Lower lobe of right lung (tissue), 2 donors: Measurements from ENCODE around the gene KCTD14. TPM values are rescaled to one million over a fixed set of nuclear protein-coding genes. Genes with fewer than 3 reads are reported as not detected.
"Not testable (repeated sequence)": the region's sequence is repeated elsewhere in the genome, so short reads cannot be mapped to it uniquely, and the experiment has no call there.

ENCODE experiments used
- ATAC-seq, 2 donors: fragments of 200-7000 bp; cut with Tn5 transposase; one replicate each; pipeline ENCODE4 v1.9.1; 2020 to 2022; ENCODE audit warnings: mild to moderate bottlenecking in 2 of 2, moderate library complexity in 2 of 2
- DNase-seq: peaks from one replicate; pipeline ENCODE4 v3.0.0-alpha.2; 2020
- H3K27ac ChIP-seq: fragments of 200-600 bp; one replicate; pipeline ENCODE4 v1.8.0; 2022
- H3K27me3 ChIP-seq: fragments of 200-600 bp; one replicate; pipeline ENCODE4 v1.8.0; 2022; ENCODE audit warnings: low read depth
- H3K36me3 ChIP-seq: fragments of 200-600 bp; one replicate; pipeline ENCODE4 v1.8.0; 2022; ENCODE audit warnings: mild to moderate bottlenecking
- H3K4me1 ChIP-seq: fragments of 200-600 bp; one replicate; pipeline ENCODE4 v1.8.0; 2022
- H3K4me3 ChIP-seq: fragments of 200-600 bp; one replicate; pipeline ENCODE4 v1.8.0; 2022; ENCODE audit warnings: mild to moderate bottlenecking
- H3K9me3 ChIP-seq: fragments of 200-600 bp; one replicate; pipeline ENCODE4 v1.8.0; 2022
- intact Hi-C: fragments of 100-400 bp; cut with DNase I; formaldehyde crosslinking; loops from one replicate; pipeline ENCODE4 v1.11.0; 2022
- total RNA-seq: library from RNA; stranded (reverse); fragmentation: NEBNext Ultra II Directional; extraction: Animal tissue kit (Norgen Biotek cat#: 25700); gene quantifications from one replicate; pipeline ENCODE4 v1.2.1, GENCODE V29; 2021
- TF ChIP-seq, protein P1 (sequence below): fragments of 200-600 bp; IDR thresholded peaks from one replicate; pipeline ENCODE4 v1.8.0; 2022; ENCODE audit warnings: antibody characterized with exemption, mild to moderate bottlenecking
- donor health status: DM: no; HTN: yes; CAD: no; lungs with severe emphysema.

The KCTD14 gene
- total RNA-seq, 1 donor from 2014 or later: 12.3 TPM

- peaks cover 25% of the 10 kb centered on the region for H3K4me1 ChIP-seq
- intact Hi-C loops: no loop called here
- no peaks in the 10 kb centered on the region for H3K27me3 ChIP-seq
- H3K36me3 ChIP-seq: peaks cover 24% of the 10 kb centered on the region
- ATAC-seq (no peak), DNase-seq (no peak)
- H3K4me3 ChIP-seq: peak overlapping the region; percentile 74
- TF ChIP-seq, protein P1, sequence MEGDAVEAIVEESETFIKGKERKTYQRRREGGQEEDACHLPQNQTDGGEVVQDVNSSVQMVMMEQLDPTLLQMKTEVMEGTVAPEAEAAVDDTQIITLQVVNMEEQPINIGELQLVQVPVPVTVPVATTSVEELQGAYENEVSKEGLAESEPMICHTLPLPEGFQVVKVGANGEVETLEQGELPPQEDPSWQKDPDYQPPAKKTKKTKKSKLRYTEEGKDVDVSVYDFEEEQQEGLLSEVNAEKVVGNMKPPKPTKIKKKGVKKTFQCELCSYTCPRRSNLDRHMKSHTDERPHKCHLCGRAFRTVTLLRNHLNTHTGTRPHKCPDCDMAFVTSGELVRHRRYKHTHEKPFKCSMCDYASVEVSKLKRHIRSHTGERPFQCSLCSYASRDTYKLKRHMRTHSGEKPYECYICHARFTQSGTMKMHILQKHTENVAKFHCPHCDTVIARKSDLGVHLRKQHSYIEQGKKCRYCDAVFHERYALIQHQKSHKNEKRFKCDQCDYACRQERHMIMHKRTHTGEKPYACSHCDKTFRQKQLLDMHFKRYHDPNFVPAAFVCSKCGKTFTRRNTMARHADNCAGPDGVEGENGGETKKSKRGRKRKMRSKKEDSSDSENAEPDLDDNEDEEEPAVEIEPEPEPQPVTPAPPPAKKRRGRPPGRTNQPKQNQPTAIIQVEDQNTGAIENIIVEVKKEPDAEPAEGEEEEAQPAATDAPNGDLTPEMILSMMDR: no peak
- no peaks in the 10 kb centered on the region for H3K9me3 ChIP-seq
- peak overlapping the region; percentile 79 for H3K27ac ChIP-seq
Observed at GRCh38 chr11:77993902-77994301, 29.2 kb downstream of the KCTD14 start.

DNA sequence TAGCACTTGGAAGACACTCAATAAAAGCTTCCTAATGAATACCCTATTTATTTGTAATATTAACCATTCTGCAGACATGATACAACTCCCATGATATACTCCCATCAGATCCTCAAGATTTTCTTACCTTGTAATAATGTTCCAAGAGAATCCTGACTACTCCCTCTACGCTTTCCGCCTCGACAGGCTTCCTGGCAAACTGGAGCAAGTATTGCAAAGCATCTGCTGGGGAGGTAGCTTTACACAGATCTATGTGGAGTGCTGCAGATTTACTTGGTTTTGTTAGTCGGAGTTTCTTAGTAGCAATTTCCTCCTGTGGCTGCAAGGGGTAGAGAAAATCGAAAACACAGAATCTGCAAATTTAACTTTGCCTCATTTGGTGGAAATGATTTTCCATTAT, 32.1 kb downstream of the KCTD14 start:
- TF ChIP-seq, protein P1: no peak
- intact Hi-C loops: no loop called here
- Histone ChIP-seq H3K4me1 (peaks cover 25% of the 10 kb centered on the region), H3K27me3 (no peaks in the 10 kb centered on the region), H3K36me3 (peaks cover 52% of the 10 kb centered on the region), H3K27ac (no peak overlapping the region), H3K9me3 (no peaks in the 10 kb centered on the region), H3K4me3 (no peak overlapping the region)
- ATAC-seq: no peak
- DNase-seq: no peak

DNA sequence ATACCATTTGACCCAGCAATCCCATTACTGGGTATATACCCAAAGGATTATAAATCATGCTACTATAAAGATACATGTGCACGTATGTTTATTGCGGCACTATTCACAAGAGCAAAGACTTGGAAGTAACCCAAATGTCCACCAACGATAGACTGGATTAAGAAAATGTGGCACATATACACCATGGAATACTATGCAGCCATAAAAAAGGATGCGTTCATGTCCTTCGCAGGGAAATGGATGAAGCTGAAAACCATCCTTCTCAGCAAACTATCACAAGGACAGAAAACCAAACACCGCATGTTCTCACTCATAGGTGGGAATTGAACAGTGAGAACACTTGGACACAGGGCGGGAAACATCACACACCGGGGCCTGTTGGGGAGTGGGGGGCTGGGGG, 36.6 kb downstream of the KCTD14 start:
- H3K27ac ChIP-seq, H3K4me1 ChIP-seq, ATAC-seq, H3K27me3 ChIP-seq, H3K4me3 ChIP-seq, intact Hi-C loops, H3K9me3 ChIP-seq, DNase-seq: not testable (repeated sequence)
- H3K36me3 ChIP-seq: peaks cover 57% of the 10 kb centered on the region

- intact Hi-C loops: no loop called here
- no peak for ATAC-seq
Observed at GRCh38 chr11:77981346-77981947, 41.6 kb downstream of the KCTD14 start.

DNA sequence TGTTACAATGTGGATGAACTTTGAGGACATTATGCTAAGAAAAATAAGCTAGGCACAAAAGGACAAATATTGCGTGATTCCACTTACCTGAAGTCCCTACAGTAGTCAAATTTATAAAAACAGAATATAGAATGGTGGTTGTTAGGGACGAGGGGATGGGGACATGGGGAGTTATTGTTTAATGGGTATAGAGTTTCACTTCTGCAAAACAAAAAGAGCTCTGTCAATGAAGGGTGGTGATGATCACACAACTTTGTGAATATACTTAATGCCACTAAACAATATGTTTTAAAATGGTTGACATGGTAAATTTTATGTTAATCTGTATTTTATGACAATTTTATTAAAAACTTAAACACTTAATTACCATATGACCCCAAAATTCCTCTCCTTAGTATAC, 54.7 kb downstream of the KCTD14 start:
- no peaks in the 10 kb centered on the region for H3K27me3 ChIP-seq
- ATAC-seq (no peak), DNase-seq (no peak)
- intact Hi-C loops: no loop called here
- H3K9me3 ChIP-seq: no peaks in the 10 kb centered on the region
- TF ChIP-seq, protein P1: no peak
- no peaks in the 10 kb centered on the region for H3K4me1 ChIP-seq
- H3K4me3 ChIP-seq: no peak overlapping the region
- no peak overlapping the region for H3K27ac ChIP-seq
- peaks cover 22% of the 10 kb centered on the region for H3K36me3 ChIP-seq

More at GRCh38 chr11:77981346-77981947, 41.6 kb downstream of the KCTD14 start:
- H3K27me3 ChIP-seq: no peaks in the 10 kb centered on the region
- H3K4me1 ChIP-seq: no peaks in the 10 kb centered on the region
- H3K27ac ChIP-seq: no peak overlapping the region
- no peak overlapping the region for H3K4me3 ChIP-seq
- TF ChIP-seq, protein P1: no peak
- DNase-seq: no peak
- H3K9me3 ChIP-seq: no peaks in the 10 kb centered on the region
- peaks cover 50% of the 10 kb centered on the region for H3K36me3 ChIP-seq

DNA sequence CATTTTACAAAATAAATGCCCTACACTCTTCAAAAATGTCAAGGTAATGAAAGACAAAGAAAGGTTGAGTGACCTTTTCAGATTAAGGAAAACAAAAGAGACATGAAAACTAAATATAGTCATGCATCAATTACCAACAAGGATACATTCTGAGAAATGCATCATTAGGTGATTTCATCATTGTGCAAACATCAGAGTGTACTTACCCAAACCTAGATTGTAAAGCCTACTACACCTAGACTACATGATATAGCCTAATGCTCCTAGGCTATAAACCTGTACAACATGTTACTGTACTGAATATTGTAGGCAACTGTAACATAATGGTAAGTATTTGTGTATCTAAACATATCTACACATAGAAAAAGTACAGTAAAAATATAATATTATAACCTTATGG, 55.3 kb downstream of the KCTD14 start:
- intact Hi-C loops: no loop called here
- TF ChIP-seq, protein P1: no peak
- ATAC-seq: no peak

More for the DNA sequence above, 55.3 kb downstream of the KCTD14 start:
- H3K27me3 ChIP-seq: no peaks in the 10 kb centered on the region
- no peak overlapping the region for H3K4me3 ChIP-seq
- no peak for DNase-seq
- no peak overlapping the region for H3K27ac ChIP-seq
- no peaks in the 10 kb centered on the region for H3K4me1 ChIP-seq
- H3K9me3 ChIP-seq: no peaks in the 10 kb centered on the region
- H3K36me3 ChIP-seq: peaks cover 22% of the 10 kb centered on the region
